GM19035 (cell line): ENCODE results near the gene PTN.

Source experiments
- ATAC-seq: cut with Tn5 transposase; IDR thresholded peaks from one replicate; pipeline ENCODE4 v1.9.1; 2021; ENCODE audit not compliant: unreplicated experiment

The PTN gene

GRCh38 chr7:137324796-137325696 lies 18.5 kb downstream of the PTN start:
- no peak for ATAC-seq

DNA sequence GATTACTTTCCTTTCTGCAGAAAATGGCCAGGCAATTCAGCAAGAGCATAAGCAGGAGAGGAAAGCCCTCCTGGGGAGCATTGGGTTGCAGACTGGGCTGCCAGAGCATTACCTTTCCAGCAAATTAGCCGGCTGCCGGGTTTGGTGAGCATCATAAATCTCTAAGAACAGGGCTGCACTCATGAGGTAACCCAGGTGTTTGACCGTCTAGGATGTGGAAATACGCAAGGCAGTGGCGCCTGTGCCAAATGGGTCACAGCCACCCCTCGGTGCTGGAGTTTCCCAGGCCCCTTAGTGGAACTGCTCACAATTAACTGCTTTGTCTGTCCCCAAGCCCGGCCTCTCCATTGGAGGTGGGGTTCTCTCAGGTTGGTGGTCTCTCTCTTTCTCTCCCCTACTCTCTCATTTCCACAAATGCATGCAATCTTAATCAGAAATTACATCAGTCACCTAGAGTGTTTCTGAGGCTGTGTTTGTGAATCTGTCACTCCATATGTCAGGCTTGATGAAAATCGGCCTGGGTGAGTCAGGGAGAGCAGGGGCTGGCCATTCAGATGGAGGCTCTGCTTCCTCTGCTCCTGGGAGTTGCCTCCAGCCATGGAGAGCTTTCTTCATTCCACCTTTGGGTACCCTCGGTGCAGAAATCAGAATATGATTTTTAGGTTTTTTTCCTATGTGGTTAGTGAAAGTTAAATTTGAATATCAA lies 26.7 kb downstream of the PTN start:
- no peak for ATAC-seq

- ATAC-seq = no peak
Measured at GRCh38 chr7:137313201-137313600, 30.3 kb downstream of the PTN start.

- ATAC-seq = no peak
Measured at GRCh38 chr7:137306748-137307147, 36.8 kb downstream of the PTN start.

GRCh38 chr7:137305901-137306621 lies 37.5 kb downstream of the PTN start:
- no peak for ATAC-seq

GRCh38 chr7:137304624-137305235 lies 38.8 kb downstream of the PTN start:
- ATAC-seq = no peak

DNA sequence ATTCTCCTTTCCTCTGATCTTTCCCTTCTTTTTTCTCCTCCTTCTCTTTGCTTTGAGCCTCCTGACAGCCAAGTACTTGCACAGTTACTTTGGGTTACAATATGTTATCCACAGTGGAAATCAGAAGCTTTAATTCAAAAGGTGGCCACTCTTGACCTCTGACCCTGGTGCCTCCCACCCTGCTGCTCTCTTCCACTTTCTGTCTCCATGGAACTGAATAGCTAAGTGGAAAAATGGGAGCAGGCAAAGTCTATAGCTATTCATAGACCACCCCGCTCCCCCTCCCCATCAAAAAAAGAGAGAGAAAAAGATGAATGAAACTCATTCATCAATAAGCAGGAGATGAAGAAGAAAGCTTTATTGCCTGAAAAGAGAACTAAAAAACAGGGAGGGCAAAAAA lies 39.4 kb downstream of the PTN start:
- no peak for ATAC-seq

- ATAC-seq = no peak
Measured at GRCh38 chr7:137302081-137302480, 41.5 kb downstream of the PTN start.

DNA sequence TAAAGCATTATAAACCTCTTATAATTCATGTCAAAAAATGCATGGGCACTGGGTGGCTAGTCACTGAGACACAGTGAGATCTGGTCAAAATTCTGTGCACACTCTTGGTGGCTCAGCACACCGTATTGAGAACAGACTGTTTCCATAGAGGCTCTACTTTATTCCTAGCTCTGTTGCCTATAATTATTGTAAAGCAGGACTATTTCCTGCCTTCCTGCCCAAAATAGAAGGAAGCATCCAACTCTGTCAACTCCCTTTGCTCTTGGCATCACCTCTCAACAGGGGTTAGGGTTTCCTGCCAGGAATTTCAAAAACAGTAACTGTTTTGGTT lies 45.1 kb downstream of the PTN start:
- ATAC-seq = no peak

GRCh38 chr7:137297551-137298463 lies 45.7 kb downstream of the PTN start:
- ATAC-seq = no peak

- no peak for ATAC-seq
Measured at GRCh38 chr7:137296576-137296975, 47.0 kb downstream of the PTN start.

GRCh38 chr7:137295739-137296324 lies 47.7 kb downstream of the PTN start:
- no peak for ATAC-seq

- no peak for ATAC-seq
Measured at GRCh38 chr7:137289101-137289500, 54.4 kb downstream of the PTN start.

DNA sequence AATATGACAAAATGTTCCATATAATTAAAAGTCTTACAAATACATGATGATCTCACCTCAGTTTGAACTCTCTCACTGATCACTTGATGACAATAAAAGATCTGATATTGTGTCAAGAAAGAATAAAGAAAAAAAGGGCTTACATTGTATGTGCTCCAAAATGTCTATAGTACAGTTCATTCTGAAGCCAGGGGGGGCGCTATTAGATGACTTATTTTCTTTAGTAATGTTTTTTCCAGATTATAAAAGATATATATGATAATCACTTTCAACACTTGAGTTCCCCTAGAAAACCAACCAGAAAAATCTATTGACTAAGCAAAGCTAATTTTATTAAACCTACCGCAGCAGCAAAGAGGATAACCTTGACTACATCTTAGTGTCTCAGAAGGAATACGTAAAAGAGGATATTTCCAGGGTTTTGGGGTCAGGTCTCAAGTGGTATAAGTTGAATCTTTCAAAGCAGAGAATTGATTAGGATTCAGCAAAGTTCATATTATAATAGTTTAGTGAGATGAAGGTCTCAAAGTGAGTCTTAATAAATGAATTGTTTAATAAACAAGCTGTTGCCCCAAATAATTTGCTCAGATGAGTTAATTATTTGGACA lies 55.8 kb downstream of the PTN start:
- no peak for ATAC-seq

GRCh38 chr7:137283153-137283552 lies 60.4 kb downstream of the PTN start:
- ATAC-seq = no peak

DNA sequence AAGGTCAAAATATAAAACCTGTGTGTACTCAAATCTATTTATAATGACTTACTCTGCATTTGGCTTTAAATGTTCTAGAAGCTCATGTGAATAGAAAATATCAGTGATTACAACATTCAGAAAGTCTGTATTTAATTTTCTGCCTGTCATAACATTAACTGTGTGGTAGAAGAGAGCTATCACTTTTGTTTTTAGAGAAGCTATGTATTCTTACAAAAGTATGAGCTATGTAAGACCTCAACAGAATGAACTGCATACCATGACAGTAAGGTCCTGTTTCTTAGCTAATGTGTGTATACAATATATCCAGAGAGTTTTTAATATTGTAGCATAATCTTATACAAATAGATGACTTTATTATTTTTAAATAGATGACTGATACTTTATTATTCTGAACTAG lies 61.5 kb downstream of the PTN start:
- ATAC-seq = no peak

- ATAC-seq = no peak
Measured at GRCh38 chr7:137276189-137276588, 67.3 kb downstream of the PTN start.

- ATAC-seq = no peak
Measured at GRCh38 chr7:137272249-137272648, 71.3 kb downstream of the PTN start.

- ATAC-seq = no peak
Measured at GRCh38 chr7:137269240-137269639, 74.3 kb downstream of the PTN start.
